Measurements from ENCODE around the gene PDGFRB.
A peak's percentile ranks its signal among the peaks of the same experiment; 100 is the strongest.

PDGFRB gene

DNA sequence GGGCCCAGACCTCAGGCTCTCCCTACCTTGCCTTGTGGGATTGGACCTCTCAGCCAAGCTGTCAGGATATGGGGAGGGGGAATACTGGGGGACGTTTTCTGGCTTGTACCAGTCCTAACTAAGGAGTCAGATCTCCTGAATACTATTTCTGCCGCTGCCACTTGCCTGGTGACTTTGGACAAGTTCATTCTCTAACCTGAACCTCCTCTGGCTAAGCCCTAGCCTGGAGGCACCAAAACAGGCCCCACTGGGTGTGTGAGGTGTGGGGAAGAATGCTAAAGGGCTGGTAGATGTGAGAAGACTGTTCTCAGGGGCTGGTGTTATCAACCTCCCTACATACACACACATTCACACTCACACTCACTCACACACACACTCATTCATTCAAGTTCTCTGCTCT, 35.3 kb upstream of the PDGFRB start:
- Histone ChIP-seq H3K4me1 (ENCODE audit: control insufficient read depth in 5 of 5, insufficient read depth in 5 of 5, low read length in 5 of 5) (peaks cover 0 to 11% (median 5%) of the 10 kb centered on the region in 5 donors), H3K36me3 (ENCODE audit: control insufficient read depth in 5 of 5, insufficient read depth in 5 of 5, low read length in 5 of 5) (no peaks in the 10 kb centered on the region), H3K27ac (ENCODE audit: low read depth, low read length) (no peak overlapping the region), H3K9ac (ENCODE audit: low read length in 5 of 5) (no peak overlapping the region), H3K4me3 (ENCODE audit: low read depth in 1 of 5, low read length in 5 of 5) (no peak overlapping the region), H3K9me3 (ENCODE audit: control insufficient read depth in 5 of 5, low read length in 5 of 5) (no peaks in the 10 kb centered on the region), H3K27me3 (ENCODE audit: control insufficient read depth in 5 of 5, insufficient read depth in 4 of 5, low read length in 5 of 5) (peaks cover 13 to 34% (median 24%) of the 10 kb centered on the region in 5 donors)

GRCh38 chr5:150190503-150190979, 34.9 kb upstream of the PDGFRB start:
- Histone ChIP-seq H3K9ac (ENCODE audit: low read length in 5 of 5) (no peak overlapping the region), H3K4me1 (ENCODE audit: control insufficient read depth in 5 of 5, insufficient read depth in 5 of 5, low read length in 5 of 5) (peaks cover 0 to 11% (median 5%) of the 10 kb centered on the region in 5 donors), H3K27ac (ENCODE audit: low read depth, low read length) (no peak overlapping the region), H3K9me3 (ENCODE audit: control insufficient read depth in 5 of 5, low read length in 5 of 5) (no peaks in the 10 kb centered on the region), H3K27me3 (ENCODE audit: control insufficient read depth in 5 of 5, insufficient read depth in 4 of 5, low read length in 5 of 5) (peaks cover 13 to 34% (median 24%) of the 10 kb centered on the region in 5 donors), H3K4me3 (ENCODE audit: low read depth in 1 of 5, low read length in 5 of 5) (no peak overlapping the region), H3K36me3 (ENCODE audit: control insufficient read depth in 5 of 5, insufficient read depth in 5 of 5, low read length in 5 of 5) (no peaks in the 10 kb centered on the region)

GRCh38 chr5:150189728-150190502, 34.3 kb upstream of the PDGFRB start, which contains the start of gene SLC6A7:
Gene SLC6A7, plus strand, starts transcription at chr5:150190062. Its CDS starts 266 bp downstream, at chr5:150190328.
- H3K9me3 ChIP-seq (ENCODE audit: control insufficient read depth in 5 of 5, low read length in 5 of 5) = no peaks in the 10 kb centered on the region
- H3K27ac ChIP-seq (ENCODE audit: low read depth, low read length) = no peak within 1 kb of the TSS
- H3K4me1 ChIP-seq (ENCODE audit: control insufficient read depth in 5 of 5, insufficient read depth in 5 of 5, low read length in 5 of 5) = peaks cover 0 to 14% (median 5%) of the 10 kb centered on the region in 5 donors
- peak within 1 kb of the TSS in 2 of 5 donors; percentile 8 to 23 for H3K4me3 ChIP-seq (ENCODE audit: low read depth in 1 of 5, low read length in 5 of 5)
- H3K27me3 ChIP-seq (ENCODE audit: control insufficient read depth in 5 of 5, insufficient read depth in 4 of 5, low read length in 5 of 5) = peaks cover 13 to 34% (median 24%) of the 10 kb centered on the region in 5 donors
- no peaks in the 10 kb centered on the region for H3K36me3 ChIP-seq (ENCODE audit: control insufficient read depth in 5 of 5, insufficient read depth in 5 of 5, low read length in 5 of 5)
- H3K9ac ChIP-seq (ENCODE audit: low read length in 5 of 5) = no peak within 1 kb of the TSS

DNA sequence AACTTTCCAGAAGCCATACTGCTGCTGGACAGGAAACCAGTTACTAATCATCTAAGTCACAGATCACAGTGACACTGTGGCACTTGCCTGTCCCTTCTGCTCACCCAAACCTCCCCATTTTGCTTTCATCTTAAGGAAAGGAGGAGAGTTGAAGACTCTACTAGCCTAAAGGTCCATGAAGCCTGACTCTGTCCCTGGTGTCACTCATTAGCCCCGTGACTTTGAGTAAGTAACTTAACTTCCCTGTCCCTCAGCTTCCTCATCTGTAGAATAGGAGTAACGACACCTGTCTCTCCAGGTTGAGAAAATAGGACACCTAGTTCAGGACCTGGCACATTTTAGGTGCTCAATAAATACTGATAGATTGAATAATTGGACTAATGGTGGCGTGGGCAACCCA, 33.7 kb upstream of the PDGFRB start:
- Histone ChIP-seq H3K4me1 (ENCODE audit: control insufficient read depth in 5 of 5, insufficient read depth in 5 of 5, low read length in 5 of 5) (peaks cover 0 to 14% (median 5%) of the 10 kb centered on the region in 5 donors), H3K9ac (ENCODE audit: low read length in 5 of 5) (no peak overlapping the region), H3K27me3 (ENCODE audit: control insufficient read depth in 5 of 5, insufficient read depth in 4 of 5, low read length in 5 of 5) (peaks cover 13 to 34% (median 24%) of the 10 kb centered on the region in 5 donors), H3K36me3 (ENCODE audit: control insufficient read depth in 5 of 5, insufficient read depth in 5 of 5, low read length in 5 of 5) (no peaks in the 10 kb centered on the region), H3K4me3 (ENCODE audit: low read depth in 1 of 5, low read length in 5 of 5) (no peak overlapping the region), H3K9me3 (ENCODE audit: control insufficient read depth in 5 of 5, low read length in 5 of 5) (no peaks in the 10 kb centered on the region), H3K27ac (ENCODE audit: low read depth, low read length) (no peak overlapping the region)

DNA sequence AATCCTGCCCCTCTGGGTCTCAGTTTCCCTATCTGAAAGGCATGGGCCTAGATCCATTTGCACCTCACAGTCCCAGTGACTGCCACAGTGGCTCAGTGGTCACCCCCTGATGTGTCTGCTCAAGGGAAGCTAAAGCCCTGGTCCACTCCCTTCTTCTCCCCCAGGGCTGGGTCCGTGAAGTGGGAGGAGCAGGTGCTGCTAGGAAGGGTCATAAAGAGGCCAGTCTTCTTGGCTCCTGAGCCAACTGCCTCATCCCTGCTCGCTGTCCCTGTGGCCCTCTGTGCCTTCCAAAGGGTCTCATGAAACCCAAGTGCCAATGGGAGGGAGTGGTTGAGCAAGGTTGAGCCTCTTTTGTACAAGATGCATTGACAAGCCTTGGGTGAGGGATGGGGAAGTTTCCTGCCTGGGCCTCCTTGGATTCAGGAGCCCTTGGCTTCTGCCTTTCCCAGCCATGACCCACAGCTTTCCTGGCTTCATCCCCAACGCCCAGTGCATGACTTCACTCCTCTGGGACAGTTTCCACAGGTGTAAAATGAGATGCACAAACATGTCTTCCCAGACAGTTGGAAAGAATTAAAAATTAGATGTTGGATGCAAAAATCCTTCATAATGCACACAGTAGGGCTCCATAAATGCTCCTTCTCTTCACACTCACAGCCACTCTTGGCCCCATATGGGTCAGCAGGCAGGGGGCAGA, 32.6 kb upstream of the PDGFRB start:
- peaks cover 0 to 14% (median 5%) of the 10 kb centered on the region in 5 donors for H3K4me1 ChIP-seq (ENCODE audit: control insufficient read depth in 5 of 5, insufficient read depth in 5 of 5, low read length in 5 of 5)
- H3K36me3 ChIP-seq (ENCODE audit: control insufficient read depth in 5 of 5, insufficient read depth in 5 of 5, low read length in 5 of 5) = no peaks in the 10 kb centered on the region
- no peak overlapping the region for H3K27ac ChIP-seq (ENCODE audit: low read depth, low read length)
- H3K4me3 ChIP-seq (ENCODE audit: low read depth in 1 of 5, low read length in 5 of 5) = no peak overlapping the region
- no peak overlapping the region for H3K9ac ChIP-seq (ENCODE audit: low read length in 5 of 5)
- H3K9me3 ChIP-seq (ENCODE audit: control insufficient read depth in 5 of 5, low read length in 5 of 5) = no peaks in the 10 kb centered on the region
- peaks cover 13 to 34% (median 24%) of the 10 kb centered on the region in 5 donors for H3K27me3 ChIP-seq (ENCODE audit: control insufficient read depth in 5 of 5, insufficient read depth in 4 of 5, low read length in 5 of 5)

DNA sequence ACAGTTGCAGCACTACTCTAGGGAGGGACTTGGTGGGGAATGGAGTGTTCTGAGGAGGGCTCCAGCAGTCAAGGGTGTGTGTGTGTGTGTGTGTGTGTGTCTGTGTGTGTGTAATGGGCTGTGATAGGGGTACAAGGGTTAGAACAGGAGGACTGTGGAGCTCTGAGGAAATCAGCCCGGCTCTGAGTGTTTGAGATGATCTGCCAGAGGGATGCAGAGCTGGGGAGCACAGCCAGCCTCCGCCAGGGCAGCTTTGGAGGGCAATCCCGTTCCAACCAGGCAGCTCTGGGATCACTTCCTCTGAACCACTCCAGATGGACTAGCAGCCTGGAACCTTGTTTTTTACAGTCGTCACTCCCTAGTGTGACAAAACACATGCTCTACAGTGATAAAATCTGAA, 31.3 kb upstream of the PDGFRB start:
- H3K27me3 ChIP-seq (ENCODE audit: control insufficient read depth in 5 of 5, insufficient read depth in 4 of 5, low read length in 5 of 5) = peaks cover 13 to 36% (median 24%) of the 10 kb centered on the region in 5 donors
- H3K4me3 ChIP-seq (ENCODE audit: low read depth in 1 of 5, low read length in 5 of 5) = no peak overlapping the region
- no peaks in the 10 kb centered on the region for H3K9me3 ChIP-seq (ENCODE audit: control insufficient read depth in 5 of 5, low read length in 5 of 5)
- H3K36me3 ChIP-seq (ENCODE audit: control insufficient read depth in 5 of 5, insufficient read depth in 5 of 5, low read length in 5 of 5) = no peaks in the 10 kb centered on the region
- no peak overlapping the region for H3K27ac ChIP-seq (ENCODE audit: low read depth, low read length)
- H3K9ac ChIP-seq (ENCODE audit: low read length in 5 of 5) = no peak overlapping the region
- peaks cover 0 to 14% (median 5%) of the 10 kb centered on the region in 5 donors for H3K4me1 ChIP-seq (ENCODE audit: control insufficient read depth in 5 of 5, insufficient read depth in 5 of 5, low read length in 5 of 5)

- Histone ChIP-seq H3K36me3 (ENCODE audit: control insufficient read depth in 5 of 5, insufficient read depth in 5 of 5, low read length in 5 of 5) (no peaks in the 10 kb centered on the region), H3K9me3 (ENCODE audit: control insufficient read depth in 5 of 5, low read length in 5 of 5) (no peaks in the 10 kb centered on the region), H3K4me1 (ENCODE audit: control insufficient read depth in 5 of 5, insufficient read depth in 5 of 5, low read length in 5 of 5) (peaks cover 0 to 17% (median 8%) of the 10 kb centered on the region in 5 donors), H3K9ac (ENCODE audit: low read length in 5 of 5) (no peak overlapping the region), H3K27me3 (ENCODE audit: control insufficient read depth in 5 of 5, insufficient read depth in 4 of 5, low read length in 5 of 5) (peaks cover 13 to 35% (median 23%) of the 10 kb centered on the region in 5 donors), H3K27ac (ENCODE audit: low read depth, low read length) (no peak overlapping the region), H3K4me3 (ENCODE audit: low read depth in 1 of 5, low read length in 5 of 5) (no peak overlapping the region)
Observed at GRCh38 chr5:150186137-150186536, 30.5 kb upstream of the PDGFRB start.

- H3K4me1 ChIP-seq (ENCODE audit: control insufficient read depth in 5 of 5, insufficient read depth in 5 of 5, low read length in 5 of 5) = peaks cover 3 to 26% (median 17%) of the 10 kb centered on the region in 5 donors
- no peak overlapping the region for H3K27ac ChIP-seq (ENCODE audit: low read depth, low read length)
- no peak overlapping the region for H3K9ac ChIP-seq (ENCODE audit: low read length in 5 of 5)
- peaks cover 8 to 26% (median 15%) of the 10 kb centered on the region in 5 donors for H3K27me3 ChIP-seq (ENCODE audit: control insufficient read depth in 5 of 5, insufficient read depth in 4 of 5, low read length in 5 of 5)
- no peak overlapping the region for H3K4me3 ChIP-seq (ENCODE audit: low read depth in 1 of 5, low read length in 5 of 5)
- H3K9me3 ChIP-seq (ENCODE audit: control insufficient read depth in 5 of 5, low read length in 5 of 5) = no peaks in the 10 kb centered on the region
- no peaks in the 10 kb centered on the region for H3K36me3 ChIP-seq (ENCODE audit: control insufficient read depth in 5 of 5, insufficient read depth in 5 of 5, low read length in 5 of 5)
Observed at GRCh38 chr5:150184990-150185912, 29.6 kb upstream of the PDGFRB start.

- peaks cover 5 to 31% (median 26%) of the 10 kb centered on the region in 5 donors for H3K4me1 ChIP-seq (ENCODE audit: control insufficient read depth in 5 of 5, insufficient read depth in 5 of 5, low read length in 5 of 5)
- H3K9me3 ChIP-seq (ENCODE audit: control insufficient read depth in 5 of 5, low read length in 5 of 5) = no peaks in the 10 kb centered on the region
- H3K36me3 ChIP-seq (ENCODE audit: control insufficient read depth in 5 of 5, insufficient read depth in 5 of 5, low read length in 5 of 5) = no peaks in the 10 kb centered on the region
- H3K27me3 ChIP-seq (ENCODE audit: control insufficient read depth in 5 of 5, insufficient read depth in 4 of 5, low read length in 5 of 5) = peaks cover 2 to 14% (median 3%) of the 10 kb centered on the region in 5 donors
- H3K4me3 ChIP-seq (ENCODE audit: low read depth in 1 of 5, low read length in 5 of 5) = no peak overlapping the region
- H3K9ac ChIP-seq (ENCODE audit: low read length in 5 of 5) = no peak overlapping the region
- H3K27ac ChIP-seq (ENCODE audit: low read depth, low read length) = no peak overlapping the region
Observed at GRCh38 chr5:150184006-150184405, 28.4 kb upstream of the PDGFRB start.
